HG03571 (cell line): ENCODE measurements around the gene PRSS53.

Experiments used
- ATAC-seq: cut with Tn5 transposase; IDR thresholded peaks from one replicate; pipeline ENCODE4 v1.9.1; 2021; ENCODE audit not compliant: unreplicated experiment

The PRSS53 gene

DNA sequence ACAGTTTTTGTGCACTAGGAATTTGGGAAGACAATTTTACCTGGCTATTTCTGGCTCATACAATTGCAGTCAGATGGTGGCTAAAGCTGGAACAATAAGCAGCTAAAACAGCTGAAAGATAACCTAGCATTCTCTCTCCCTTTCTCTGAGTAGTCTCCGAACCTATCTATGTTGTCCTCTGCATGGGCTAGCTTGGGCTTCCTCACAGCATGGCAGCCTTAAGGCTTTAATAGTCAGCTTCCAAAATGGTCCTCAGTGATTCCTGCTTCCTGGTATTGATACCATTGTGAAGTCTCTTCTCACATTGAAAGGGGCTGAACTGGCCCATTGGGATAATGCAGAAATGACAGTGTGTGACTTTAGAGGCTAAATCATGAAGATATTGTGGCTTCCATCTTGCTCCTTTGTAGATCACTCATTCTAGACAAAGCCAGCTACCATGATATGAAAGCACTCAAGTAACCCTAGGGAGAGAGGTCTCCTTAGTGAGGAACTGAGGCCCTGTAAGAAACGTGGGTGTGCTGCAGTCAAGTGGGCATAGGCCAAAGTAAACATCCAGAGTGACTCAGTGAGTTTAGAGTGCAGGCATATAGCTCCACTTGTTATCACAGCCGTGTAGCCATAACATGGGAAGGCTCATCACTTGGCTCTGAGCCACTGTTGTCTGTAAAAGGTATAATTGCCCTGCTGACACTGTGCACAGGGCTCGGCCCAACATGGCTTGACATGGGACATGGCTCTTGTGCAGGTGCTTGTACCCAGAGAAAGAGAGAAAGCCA, 11.3 kb upstream of the PRSS53 start:
- no peak for ATAC-seq

DNA sequence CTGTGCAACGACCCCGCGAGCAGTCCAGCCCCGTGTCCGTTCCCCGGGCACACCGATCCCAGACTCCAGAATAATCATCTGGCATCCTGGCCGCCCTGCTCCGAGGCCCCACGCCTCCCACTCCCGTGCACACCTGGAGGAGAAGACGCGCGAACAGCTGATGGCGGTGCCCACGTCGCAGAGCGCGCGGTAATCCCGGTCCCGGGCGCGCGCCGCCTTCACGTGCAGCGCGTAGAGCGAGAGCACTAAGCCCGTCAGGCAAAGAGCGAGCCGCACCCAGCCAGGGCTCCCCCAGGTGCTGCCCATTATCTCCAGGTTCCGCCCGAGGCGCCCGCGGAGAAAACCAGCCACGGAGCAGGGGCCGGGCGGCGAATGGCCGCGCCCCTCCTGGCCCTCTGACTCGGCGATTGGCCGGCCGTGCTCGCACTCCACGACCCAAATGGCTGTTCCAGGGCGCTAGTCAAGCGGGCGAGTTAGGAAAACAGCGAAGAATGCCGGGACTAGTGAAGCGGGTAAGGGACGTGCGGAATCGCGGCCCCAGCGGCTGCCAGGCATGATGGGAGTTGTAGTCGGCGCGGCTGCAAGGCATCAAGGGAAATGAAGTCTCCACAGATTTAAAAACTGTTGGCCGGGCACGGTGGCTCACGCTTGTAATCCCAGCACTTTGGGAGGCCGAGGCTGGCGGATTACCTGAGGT, 5.8 kb upstream of the PRSS53 start, which contains the start of gene VKORC1:
Gene VKORC1, minus strand, starts transcription at position 374 of the 697 bp plus-strand sequence. Its CDS starts 68 bp downstream, at position 306.
- peak; percentile 84 for ATAC-seq

DNA sequence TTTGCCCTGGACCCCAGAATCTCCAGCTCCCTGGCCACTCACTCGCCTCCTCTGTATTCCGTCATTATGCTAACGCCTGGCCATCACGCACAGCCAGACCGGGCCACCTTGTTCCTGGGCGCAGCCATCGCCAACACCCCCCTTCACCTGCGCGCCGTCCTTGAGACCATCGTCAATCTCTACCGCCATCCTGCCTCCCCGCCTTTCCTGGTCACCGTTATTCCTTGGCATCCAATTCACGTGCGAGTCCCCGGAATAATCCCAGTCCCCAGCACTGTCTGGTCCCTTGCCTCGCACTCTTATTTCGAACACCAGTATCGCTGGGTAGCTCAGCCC, 5.3 kb upstream of the PRSS53 start:
- ATAC-seq, result no peak

DNA sequence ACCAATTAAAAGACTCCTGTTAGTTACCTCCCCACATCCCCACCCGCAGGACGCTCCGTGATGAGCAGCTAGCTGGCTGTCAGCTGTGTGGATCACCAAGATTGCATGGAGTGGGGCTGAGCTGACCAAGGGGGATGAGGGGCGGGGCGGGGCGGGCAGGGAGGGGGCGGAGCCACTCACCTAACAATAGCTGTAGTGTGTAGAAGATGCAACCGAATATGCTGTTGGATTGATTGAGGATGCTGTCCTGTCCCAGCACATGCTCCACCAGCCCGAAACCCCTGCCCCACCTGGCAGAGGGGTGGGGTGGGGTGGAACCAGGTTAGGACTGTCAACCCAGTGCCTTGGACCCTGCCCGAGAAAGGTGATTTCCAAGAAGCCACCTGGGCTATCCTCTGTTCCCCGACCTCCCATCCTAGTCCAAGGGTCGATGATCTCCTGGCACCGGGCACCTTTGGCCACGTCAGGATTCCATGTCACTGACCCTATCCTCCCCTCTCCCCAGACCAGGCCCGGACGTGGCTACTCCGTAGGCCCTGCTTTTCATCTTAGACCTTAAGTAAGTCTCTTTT, 4.5 kb upstream of the PRSS53 start:
- ATAC-seq, result no peak

DNA sequence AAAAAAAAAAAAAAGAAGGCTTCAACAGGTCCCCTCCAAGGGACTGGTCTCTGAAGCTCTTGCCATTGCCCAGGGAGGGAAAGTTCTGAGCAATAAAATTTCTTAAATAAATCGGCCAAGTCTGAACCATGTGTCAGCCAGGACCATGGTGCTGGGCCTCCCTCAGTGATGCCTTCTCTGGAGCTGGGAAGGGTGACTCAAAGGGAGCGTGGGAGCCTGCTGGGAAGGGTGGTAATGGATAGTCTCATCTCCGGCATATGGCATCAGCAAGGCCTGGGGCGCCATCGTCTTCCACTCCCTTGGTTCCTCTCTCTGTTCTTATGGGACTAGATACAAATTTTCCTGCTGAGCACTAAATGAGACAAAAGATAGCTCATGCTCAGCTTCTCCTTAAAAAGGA, 3.6 kb upstream of the PRSS53 start:
- ATAC-seq, result no peak

DNA sequence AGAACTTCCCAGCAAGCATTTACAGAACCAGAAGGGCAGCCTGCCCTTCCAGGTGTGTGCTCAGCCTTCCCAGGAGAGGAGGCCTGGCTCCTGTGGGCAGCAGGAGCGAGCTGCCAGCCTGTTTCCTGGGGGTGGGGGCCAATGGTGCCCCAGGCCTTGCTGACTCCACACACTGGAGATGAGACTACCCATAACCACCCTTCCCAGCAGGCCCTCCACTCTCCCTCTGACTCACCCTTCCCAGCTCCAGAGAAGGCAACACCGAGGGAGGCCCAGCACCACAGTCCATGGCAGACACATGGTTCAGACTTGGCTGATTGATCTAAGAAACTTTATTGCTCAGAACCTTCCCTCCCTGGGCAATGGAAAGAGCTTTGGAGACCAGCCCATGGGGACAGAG, 1.8 kb upstream of the PRSS53 start:
- no peak for ATAC-seq

DNA sequence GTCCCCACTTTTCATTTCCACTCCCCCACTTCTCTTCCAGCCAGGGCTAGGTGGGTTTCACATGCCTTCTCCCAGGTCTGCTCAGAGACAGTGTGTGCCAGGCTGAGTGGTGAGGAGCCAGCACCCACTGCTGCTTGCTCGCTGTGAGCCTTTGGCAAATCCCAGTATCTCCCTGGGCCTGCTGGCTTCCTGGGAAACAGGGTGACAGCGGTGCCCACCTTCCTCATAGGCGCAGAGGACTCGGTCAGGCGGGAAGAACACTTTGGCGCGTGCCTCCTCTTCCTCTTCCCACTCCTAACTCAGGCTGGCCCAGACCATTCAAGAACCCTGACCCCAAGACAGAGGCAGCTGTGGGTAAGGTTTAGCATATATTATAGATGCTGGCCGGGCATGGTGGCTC, 456 bp upstream of the PRSS53 start:
- ATAC-seq, result no peak

DNA sequence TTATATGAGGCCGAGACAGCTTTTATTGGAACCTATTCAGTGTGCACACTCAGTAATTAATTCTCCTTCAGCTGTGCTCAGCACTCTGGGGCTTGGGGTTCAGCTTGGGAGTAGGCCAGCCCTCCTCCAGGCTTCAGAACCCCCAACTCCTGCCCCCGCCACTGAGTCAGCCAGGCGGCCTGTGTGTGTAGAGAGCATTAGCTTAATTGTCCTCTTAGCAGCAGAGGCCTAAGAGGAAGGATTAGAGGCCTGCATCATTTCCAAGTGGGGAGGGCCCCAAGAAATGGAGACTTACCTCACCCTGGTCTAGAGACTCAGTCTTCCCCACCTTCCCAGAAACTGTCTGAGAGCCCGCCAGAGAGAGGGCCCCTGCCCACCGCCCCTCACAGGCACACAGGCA, 772 bp downstream of the PRSS53 start:
- ATAC-seq, result no peak

DNA sequence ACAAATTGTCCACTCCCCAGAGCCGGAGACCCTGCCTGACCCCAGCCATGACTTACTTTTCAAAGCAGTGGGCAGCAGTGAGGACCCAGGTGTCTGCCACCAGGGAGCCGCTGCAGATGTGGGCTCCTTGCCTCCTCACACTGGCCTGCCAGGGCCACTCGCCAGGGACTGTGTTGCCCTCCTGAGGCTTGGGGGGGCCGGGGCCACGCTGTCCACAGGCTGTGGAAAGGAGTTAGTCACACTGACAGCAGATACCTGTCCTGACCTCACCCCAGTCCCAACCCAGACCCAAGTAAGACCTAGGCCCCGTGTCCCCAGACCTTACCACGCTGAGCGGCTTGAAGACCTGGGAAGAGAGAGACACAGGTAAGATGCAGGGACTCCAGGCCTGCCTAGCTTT, 1.3 kb downstream of the PRSS53 start:
- ATAC-seq, result no peak

DNA sequence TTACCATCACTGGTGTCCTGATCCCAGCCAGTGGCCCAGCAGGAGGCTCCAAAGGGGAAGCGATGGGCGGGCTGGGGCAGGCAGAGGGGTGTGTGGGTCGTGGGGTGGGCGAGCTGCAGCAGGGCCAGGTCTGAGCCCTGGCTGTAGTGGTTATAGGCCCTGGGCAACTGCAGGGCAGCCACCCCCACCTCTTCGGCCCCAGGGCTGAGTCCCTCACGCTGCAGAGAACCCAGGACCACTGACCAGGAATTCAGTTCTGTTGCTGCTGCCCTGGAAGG, 2.2 kb downstream of the PRSS53 start:
- no peak for ATAC-seq

DNA sequence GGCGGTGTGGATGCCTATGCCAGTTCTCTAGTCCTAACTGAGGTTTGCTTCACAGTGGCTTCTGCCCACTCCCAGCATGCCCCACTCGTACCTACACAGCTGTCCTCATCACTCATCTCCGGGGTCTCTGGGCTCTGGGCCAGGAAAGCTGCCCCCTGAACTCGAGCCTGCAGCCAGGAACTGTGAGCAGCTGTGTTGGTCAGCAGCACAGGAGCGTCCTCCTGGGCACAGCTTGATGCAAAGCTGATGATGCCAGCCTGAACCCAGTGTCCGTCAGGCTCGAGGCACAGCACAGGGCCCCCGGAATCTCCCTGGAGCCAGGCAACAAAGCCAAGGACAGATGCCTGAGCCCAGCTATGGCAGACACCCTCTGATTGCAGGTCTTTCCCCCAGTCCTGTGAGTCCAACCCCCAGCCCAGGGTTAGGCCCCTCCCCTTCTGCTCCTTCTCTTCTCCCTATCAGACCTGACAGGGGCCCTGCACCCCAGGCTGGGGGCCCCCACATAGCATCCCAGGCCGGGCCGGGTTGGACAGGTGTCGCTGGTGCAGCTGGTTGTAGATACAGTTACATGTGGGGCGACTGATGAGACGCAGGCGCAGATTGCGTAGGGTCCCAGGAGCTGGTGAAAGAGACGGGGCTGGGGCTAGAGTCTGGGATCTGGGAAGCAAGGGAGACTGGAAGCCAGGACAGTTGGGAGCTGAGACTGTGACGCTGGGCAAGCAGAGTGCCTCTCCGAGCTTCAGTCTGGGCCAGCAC, 2.7 kb downstream of the PRSS53 start:
- ATAC-seq, result no peak

DNA sequence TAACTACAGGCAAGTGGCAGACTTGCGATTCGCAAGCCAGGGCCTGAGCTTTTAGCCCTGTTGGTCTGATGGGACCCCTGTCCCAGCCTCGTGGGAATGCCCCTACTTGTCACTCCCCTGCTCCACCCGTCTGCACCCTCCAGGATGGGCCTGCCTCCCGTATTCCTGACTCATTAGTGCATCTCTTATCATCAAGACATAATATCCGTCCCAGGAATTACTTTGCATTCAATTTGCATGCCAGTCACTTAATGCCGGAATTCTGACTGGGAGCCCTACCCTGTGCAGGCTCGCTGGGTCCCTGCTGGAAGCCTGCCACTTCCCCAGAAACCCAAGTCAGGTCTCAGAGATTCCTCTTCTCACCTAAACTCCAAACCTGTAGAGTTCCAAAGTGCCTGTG, 3.3 kb downstream of the PRSS53 start:
- no peak for ATAC-seq

DNA sequence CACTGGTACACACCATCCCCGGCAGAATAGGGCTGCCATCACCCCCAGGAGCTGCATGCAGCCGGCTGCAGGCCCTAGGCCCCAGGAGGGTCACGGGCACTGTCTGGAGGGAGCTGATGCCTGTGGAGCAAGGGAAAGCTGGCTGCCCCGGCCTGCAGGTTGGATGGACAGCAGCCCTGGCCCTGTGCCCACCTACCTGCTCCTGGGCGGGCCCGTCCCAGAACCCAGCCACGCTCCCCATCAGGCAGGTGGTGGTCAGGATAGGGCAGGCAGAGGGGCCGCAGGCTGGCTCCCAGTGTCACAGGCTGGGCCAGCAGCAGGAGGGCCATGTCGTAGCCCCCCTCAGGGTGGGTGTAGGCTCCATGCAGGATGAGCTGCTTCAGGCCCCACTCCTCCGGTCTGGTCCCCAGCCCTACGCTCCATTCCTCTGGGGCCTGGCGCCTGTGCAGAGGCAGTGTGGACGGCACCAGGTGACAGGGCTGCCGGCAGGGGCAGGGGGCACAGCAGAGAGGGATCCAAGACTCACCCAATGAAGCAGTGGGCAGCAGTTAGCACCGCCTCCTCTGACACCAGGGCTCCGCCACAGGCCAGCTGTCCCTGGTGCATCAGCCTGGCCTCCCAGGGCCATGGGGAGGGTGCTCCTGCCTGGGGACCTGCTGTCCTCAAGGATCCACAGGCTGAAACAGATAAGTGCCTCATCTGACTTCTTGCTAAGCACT, 4.0 kb downstream of the PRSS53 start:
- no peak for ATAC-seq

DNA sequence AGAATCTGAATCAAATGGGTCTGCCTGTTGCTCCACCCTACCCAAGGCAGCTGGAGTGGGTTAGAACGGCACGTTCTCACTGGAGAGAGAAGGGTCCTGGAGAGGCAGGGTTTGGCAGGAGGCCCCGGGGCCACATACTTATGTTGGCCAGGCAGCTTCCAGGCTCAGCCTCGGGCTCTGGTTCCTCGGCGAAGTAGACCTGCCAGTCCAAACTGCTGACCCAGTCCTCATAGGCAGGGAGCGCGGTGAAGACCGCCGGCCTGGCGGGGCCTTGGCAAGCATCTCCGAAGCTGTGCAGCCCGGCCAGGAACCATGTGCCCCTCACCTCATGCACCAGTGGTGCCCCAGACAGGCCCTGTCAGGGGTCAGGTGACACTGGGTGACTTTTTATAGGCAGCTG, 4.8 kb downstream of the PRSS53 start:
- ATAC-seq, result no peak

DNA sequence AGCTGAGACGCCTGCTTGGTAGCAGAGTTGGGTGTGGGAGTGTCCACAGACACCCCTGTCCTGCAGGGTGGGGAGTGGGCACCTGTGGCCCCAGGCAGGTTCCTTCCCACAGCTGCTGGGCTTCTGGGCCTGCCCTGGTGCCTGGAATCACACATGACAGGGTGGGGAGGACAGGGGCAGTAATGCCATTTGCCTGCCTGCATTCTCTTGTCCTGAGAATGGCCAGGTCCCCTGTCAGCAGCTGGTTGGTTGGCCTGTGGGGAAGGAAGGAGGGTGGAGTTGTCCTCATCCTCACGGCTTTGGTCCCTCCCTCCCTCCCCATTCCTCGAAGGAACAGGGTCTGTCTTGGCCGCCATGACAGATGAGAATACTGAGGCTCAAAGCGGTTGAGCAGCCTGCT, 5.2 kb downstream of the PRSS53 start:
- ATAC-seq, result no peak

DNA sequence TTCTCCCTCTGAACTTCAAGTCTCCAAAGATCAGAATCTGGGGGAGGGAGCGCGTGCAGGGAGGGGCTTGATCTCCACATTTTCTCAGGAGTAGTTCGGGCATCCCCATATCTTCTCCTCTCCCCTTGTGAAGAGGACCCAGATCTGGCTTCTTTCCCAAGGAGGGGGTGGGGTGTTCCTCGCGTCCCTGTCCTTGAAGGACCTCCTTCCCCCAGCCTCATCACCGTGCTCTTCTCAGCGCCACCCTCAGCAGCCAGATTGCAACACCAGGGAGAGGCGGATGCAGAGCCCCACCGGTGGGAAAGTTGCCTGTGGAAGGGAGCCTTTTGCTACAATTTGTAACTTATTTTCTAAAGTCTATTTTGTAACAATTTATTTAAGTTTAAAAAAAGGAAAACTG, 5.7 kb downstream of the PRSS53 start:
- ATAC-seq, result no peak

DNA sequence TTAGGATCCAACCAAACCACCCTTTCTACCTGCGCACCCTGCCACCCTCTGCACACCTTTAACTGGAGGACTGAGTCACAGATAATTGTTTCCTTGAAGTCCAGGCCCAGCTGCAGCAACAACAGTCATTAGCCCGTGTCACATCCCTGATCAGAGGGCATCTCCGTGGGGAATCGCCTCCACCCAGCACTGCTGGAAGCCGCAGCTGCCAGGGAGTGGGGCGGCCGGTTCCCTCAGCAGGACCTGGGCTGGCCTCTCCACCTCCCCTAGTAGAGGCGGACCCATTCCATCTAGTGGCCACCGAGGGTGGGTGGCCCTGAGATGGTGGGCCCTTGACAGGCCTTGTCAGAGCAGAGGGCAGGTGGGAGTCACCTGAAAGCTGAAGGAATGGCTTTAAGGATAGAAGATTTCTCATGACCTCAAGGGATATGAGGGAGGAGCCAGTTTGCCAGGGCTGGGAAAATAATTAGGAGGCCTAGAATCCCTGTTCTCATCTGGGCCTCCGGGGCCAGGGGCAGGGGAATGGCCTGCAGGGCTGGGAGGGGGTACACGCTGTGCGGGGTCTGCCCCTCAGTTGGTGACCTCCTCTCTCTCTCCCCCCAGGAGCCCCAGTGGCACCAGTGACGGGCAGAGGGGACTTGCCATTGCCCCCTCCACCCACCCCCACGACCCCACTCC, 6.2 kb downstream of the PRSS53 start:
- ATAC-seq, result no peak

DNA sequence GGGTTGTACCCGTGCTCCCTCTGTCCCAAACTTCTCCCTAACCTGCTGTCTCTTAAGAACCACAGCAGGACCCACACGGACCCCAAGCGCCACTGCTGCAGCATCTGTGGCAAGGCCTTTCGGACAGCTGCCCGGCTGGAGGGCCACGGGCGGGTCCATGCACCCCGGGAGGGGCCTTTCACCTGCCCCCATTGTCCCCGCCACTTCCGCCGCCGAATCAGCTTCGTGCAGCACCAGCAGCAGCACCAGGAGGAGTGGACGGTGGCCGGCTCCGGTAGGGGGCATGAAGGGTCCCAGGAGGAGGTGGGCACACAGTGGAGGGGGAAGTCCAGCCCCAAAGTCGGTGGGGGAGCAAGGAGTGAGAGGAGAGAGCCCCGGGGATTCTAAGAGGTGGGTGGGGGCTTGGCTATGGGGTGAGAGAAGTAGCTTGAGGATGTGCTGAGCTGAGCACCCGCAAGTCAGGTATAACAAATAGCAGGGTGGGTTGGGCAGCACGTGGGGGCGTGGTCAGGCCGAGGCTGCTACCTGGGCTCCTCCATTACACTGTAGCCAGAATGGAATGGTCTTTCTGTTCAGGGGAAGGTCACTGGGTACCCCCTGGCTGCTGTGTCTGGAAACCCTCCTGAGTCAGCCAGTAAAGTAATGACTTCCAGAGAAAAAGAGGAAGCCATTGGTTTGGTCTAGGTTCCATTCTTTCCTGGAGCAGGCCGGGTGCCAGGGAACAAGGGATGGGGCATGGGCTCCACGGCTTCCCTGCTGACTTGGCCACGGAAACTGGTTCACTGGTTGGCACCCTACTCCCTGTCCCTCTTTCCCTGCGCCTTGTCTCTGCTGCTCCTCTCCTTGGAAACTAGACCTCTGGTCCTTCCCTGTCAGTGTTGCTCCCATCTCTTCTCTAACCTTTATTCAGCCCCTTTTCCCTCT, 7.1 kb downstream of the PRSS53 start:
- no peak for ATAC-seq

DNA sequence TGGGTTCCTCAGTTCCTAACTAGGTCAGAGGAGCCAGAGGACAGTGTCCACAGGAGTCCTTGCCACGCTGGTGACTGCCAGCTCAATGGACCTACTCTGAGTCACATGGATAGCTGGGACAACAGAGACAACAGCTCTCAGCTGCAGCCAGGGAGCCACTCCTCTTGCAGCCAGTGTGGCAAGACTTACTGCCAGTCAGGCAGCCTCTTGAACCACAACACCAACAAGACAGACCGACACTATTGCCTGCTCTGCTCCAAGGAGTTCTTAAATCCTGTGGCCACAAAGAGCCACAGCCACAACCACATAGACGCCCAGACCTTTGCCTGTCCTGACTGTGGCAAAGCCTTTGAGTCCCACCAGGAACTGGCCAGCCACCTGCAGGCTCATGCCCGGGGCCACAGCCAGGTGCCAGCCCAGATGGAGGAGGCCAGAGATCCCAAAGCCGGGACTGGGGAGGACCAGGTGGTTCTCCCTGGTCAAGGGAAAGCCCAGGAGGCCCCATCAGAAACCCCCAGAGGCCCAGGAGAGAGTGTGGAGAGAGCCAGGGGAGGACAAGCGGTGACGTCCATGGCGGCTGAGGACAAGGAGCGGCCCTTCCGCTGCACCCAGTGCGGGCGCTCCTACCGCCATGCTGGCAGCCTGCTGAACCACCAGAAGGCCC, 7.9 kb downstream of the PRSS53 start:
- ATAC-seq, result no peak
